Measurements from ENCODE around the gene AKNA.

Gene AKNA

DNA sequence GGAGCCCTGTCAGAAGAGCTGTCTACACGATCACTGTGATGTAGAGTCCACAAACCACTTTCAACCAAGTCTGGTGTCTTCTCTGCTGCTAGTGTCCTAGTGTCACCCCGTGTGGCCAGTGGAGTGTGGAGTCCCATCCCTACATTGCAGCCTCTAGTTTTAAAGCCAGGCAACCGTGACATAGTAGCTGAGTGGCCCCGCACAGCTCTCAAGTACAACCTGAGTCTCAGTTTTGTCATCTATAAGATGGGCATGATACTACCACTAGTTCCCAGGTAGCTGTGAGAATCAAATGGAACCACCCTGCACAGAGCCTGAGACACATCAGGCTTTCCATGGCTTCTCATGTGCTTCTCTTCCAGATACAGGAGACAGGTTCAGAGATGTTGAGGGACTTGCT is 43.2 kb upstream of the AKNA start:
- no peak overlapping the region for H3K27ac ChIP-seq
- TF ChIP-seq, protein P1, sequence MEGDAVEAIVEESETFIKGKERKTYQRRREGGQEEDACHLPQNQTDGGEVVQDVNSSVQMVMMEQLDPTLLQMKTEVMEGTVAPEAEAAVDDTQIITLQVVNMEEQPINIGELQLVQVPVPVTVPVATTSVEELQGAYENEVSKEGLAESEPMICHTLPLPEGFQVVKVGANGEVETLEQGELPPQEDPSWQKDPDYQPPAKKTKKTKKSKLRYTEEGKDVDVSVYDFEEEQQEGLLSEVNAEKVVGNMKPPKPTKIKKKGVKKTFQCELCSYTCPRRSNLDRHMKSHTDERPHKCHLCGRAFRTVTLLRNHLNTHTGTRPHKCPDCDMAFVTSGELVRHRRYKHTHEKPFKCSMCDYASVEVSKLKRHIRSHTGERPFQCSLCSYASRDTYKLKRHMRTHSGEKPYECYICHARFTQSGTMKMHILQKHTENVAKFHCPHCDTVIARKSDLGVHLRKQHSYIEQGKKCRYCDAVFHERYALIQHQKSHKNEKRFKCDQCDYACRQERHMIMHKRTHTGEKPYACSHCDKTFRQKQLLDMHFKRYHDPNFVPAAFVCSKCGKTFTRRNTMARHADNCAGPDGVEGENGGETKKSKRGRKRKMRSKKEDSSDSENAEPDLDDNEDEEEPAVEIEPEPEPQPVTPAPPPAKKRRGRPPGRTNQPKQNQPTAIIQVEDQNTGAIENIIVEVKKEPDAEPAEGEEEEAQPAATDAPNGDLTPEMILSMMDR (conservative IDR thresholded peaks at IDR 0.05) = no peak

DNA sequence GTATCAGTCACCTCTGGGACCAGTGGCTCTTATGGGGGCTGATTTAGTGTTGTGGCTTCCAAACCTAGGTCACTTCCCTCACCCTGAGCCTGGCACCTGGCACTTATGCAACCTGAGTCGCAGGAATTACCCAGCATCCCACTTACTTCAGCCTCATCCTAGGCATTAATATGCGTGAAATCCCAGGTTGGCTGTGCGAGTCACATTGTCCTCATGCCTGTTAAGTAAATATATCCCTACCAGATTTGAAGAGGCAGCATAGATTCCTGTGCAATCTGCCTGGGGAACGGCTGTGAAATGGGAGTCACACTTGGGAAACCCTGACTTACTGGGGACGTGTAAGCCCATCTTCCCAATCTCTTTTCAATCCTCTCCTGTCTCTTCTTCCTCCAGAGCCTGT is 42.7 kb upstream of the AKNA start:
- TF ChIP-seq, protein P1 (conservative IDR thresholded peaks at IDR 0.05) = no peak
- H3K27ac ChIP-seq = no peak overlapping the region

DNA sequence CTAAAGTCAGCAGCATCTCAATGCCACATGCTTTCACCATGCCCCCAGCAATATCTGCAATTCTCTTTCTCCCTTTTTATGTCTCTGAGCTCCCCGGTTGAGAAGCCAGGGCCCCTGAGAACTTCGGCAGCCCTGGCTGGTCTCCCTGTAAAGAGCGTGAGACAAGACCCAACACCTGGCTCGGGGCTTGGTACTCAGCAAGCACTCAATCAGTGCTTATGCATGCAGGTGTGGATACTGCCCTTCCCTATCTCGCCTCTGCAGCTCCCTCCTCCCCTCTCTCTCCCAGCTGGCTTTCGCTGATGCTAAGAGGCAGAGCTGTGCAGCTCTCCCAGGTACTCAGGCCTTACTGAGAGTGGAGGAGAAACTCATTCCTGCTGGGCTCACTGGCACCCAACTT is 41.7 kb upstream of the AKNA start:
- TF ChIP-seq, protein P1 (conservative IDR thresholded peaks at IDR 0.05) = no peak

DNA sequence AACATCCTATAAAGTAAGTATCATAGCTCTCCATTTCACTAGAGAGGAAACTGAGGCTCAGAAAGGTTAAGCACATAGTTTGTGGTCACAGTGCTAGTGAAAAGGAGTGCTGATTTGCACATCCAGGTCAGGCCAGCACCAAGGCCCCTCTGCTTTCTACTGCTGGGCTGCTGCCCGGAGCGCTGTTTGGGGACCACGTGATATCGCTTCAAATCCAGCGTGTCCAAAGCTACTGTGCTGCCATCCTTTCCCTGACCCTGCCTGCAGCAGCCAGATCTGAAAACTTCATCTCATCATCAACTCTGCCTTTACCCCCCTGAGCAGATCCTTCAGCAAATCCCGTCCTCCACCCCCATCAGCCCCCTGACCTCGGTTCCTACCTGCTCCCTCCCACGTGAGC is 40.7 kb upstream of the AKNA start:
- H3K27ac ChIP-seq = no peak overlapping the region
- TF ChIP-seq, protein P1 (conservative IDR thresholded peaks at IDR 0.05) = no peak

More for the DNA sequence above, 41.7 kb upstream of the AKNA start:
- no peak overlapping the region for H3K27ac ChIP-seq

DNA sequence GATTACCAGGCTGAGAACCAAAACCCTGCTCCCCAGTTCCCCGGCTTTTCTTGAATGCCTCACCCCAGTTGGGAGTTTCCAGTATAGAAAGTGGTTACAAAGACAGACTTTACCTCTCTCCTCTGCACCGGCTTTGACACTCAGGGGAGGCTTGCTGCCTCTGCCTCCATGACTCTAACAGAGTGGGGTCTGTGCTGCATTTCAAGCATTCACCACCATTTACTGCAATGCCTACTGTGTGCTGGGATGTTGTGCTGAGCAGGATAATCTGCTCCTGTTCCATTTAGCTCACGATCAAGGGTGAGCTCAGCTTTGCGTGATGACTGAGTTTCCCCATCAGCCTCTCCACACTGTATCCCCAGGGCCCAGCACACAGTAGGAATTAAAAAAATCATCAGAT is 39.9 kb upstream of the AKNA start:
- TF ChIP-seq, protein P1 (conservative IDR thresholded peaks at IDR 0.05) = no peak
- no peak overlapping the region for H3K27ac ChIP-seq

DNA sequence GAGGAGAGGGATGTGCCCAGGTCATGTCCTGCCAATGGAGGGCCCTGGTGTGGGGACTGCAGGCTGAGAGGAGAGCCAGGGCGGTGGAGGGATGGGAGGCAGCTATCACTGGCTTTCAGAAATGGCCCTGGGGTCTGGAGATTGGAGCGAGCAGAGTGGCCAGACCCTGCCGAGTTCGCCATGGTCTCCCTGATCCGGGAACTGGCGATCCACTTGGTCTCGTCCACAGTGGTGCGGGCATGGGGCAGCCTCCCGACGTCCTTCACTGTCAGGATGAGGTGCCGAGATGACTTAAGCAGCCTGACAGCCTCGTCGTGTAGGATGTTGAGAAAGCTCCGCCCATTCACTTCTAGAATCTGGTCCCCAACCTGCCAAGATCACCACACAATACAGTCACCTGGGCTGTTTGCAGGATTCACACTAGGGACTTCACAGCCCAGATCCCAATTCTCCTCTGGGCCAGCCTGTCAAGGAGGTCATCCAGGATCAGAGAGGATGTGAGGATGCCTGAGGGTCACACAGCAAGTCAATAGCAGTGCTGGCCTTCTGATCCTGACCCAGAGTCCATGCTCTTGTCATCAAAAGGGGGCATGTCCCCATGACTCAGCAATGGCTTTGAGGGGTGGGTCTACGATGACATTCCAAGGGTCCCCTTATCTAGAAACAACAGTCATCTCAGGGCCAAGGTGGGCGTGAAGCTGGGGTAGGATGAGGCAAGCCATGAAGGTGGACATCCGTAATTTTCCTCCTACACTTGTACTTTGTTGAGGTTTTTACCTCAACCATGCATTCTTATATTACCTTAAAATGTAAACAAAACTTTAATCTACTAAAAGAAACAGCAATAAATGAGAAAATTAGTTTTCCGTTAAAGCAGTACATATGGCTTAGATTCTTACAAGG is 38.5 kb upstream of the AKNA start:
- no peak overlapping the region for H3K27ac ChIP-seq
- TF ChIP-seq, protein P1 (conservative IDR thresholded peaks at IDR 0.05) = no peak

DNA sequence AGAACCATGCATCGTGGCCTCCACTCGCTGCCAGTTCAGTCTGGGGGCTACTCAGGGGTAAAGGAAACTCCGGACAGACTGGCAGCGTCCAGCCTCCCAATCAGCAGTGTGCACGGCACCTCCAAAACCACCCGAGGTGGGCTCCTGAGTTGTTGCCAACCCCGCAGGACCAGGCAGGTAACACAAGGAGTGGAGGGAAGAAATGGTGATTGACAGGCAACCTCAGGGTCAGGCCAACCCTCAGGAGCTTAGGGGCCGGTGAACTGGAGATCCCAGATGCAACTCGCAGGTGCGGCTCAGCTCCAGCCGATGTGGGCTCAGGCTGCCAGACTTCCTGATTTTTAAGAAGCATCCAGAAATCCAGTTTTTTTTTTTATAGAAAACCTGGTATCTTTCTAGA is 37.3 kb upstream of the AKNA start:
- TF ChIP-seq, protein P1 (conservative IDR thresholded peaks at IDR 0.05) = no peak
- no peak overlapping the region for H3K27ac ChIP-seq
